WTC11 (cell line): ENCODE results near the gene RRP36. TPM values are rescaled to one million over a fixed set of nuclear protein-coding genes. Genes with fewer than 3 reads are reported as not detected.

Source experiments
- ATAC-seq: fragments of 200-7000 bp; cut with Tn5 transposase; 2 replicates; pipeline ENCODE4 v1.10.0; 2021; ENCODE audit warnings: mild to moderate bottlenecking, moderate library complexity
- CTCF ChIA-PET: fragments of 300-600 bp; sonication (Branson Sonifier 250); formaldehyde crosslinking; loops from one replicate; lab custom pipeline; 2021; ENCODE audit warnings: antibody characterized with exemption; lab: Charles Lee
- POLR2A ChIA-PET: fragments of 350-600 bp; sonication (Branson Sonifier 250); formaldehyde crosslinking; loops from one replicate; lab custom pipeline; 2021; ENCODE audit warnings: antibody characterized with exemption; lab: Charles Lee
- DNase-seq: peaks from one replicate; pipeline ENCODE4 v3.0.0; 2021; ENCODE audit warnings: low spot score
- H3K27ac Mint-ChIP-seq: 2 replicates; pipeline ENCODE4 v1.8.0; 2021; ENCODE audit warnings: mixed read lengths
- H3K27me3 Mint-ChIP-seq: 2 replicates; pipeline ENCODE4 v1.8.0; 2021; ENCODE audit warnings: low read depth, mild to moderate bottlenecking, moderate library complexity, mixed read lengths
- H3K36me3 Mint-ChIP-seq: 2 replicates; pipeline ENCODE4 v1.8.0; 2021; ENCODE audit warnings: mixed read lengths
- H3K4me1 Mint-ChIP-seq: 2 replicates; pipeline ENCODE4 v1.8.0; 2022; ENCODE audit warnings: mixed read lengths
- H3K4me3 Mint-ChIP-seq: 2 replicates; pipeline ENCODE4 v1.8.0; 2021; ENCODE audit warnings: mild to moderate bottlenecking, moderate library complexity, mixed read lengths
- H3K9me3 Mint-ChIP-seq: 2 replicates; pipeline ENCODE4 v1.8.0; 2021; ENCODE audit warnings: mixed read lengths
- CBFB ChIP-seq: sonication (generic); formaldehyde crosslinking; IDR thresholded peaks from 2 replicates; pipeline ENCODE4 v1.8.1; 2022; ENCODE audit warnings: mild to moderate bottlenecking, low read depth, missing genetic modification reagents
- FOXJ3 ChIP-seq: sonication (generic); formaldehyde crosslinking; IDR thresholded peaks from 2 replicates; pipeline ENCODE4 v1.9.0; 2021; ENCODE audit warnings: missing genetic modification reagents, mild to moderate bottlenecking, borderline replicate concordance
- GTF2I ChIP-seq: fragments of 250-450 bp; sonication (Bioruptor Pico); conservative IDR thresholded peaks from 2 replicates; pipeline ENCODE4 v1.4.0; 2021; ENCODE audit warnings: mild to moderate bottlenecking
- IRF2 ChIP-seq: sonication (generic); formaldehyde crosslinking; IDR thresholded peaks from 2 replicates; pipeline ENCODE4 v1.8.0; 2022; ENCODE audit warnings: low read depth, missing genetic modification reagents, borderline replicate concordance
- JUN ChIP-seq: sonication (generic); formaldehyde crosslinking; IDR thresholded peaks from 2 replicates; pipeline ENCODE4 v1.8.0; 2023; ENCODE audit warnings: mild to moderate bottlenecking, missing genetic modification reagents
- NFYB ChIP-seq: sonication (generic); formaldehyde crosslinking; conservative IDR thresholded peaks from 2 replicates; pipeline ENCODE4 v1.8.0; 2022; ENCODE audit warnings: low read depth, missing genetic modification reagents
- NR1H2 ChIP-seq: sonication (generic); formaldehyde crosslinking; IDR thresholded peaks from 2 replicates; pipeline ENCODE4 v1.9.0; 2021; ENCODE audit warnings: mild to moderate bottlenecking, moderate library complexity, missing genetic modification reagents
- SMAD3 ChIP-seq: sonication (generic); formaldehyde crosslinking; IDR thresholded peaks from 2 replicates; pipeline ENCODE4 v1.8.0; 2022; ENCODE audit warnings: missing genetic modification reagents, mild to moderate bottlenecking, borderline replicate concordance
- SOX15 ChIP-seq: fragments of 250-450 bp; sonication (Bioruptor Pico); IDR thresholded peaks from 2 replicates; pipeline ENCODE4 v1.9.0; 2021; ENCODE audit warnings: mild to moderate bottlenecking
- ZBTB21 ChIP-seq: sonication (generic); formaldehyde crosslinking; IDR thresholded peaks from 2 replicates; pipeline ENCODE4 v1.8.1; 2023; ENCODE audit warnings: mild to moderate bottlenecking, missing genetic modification reagents, borderline replicate concordance
- ZNF263 ChIP-seq: sonication (generic); formaldehyde crosslinking; IDR thresholded peaks from 2 replicates; pipeline ENCODE4 v1.8.1; 2022; ENCODE audit warnings: low read depth, mild to moderate bottlenecking, moderate library complexity, missing genetic modification reagents
- ZNF423 ChIP-seq: fragments of 250-450 bp; sonication (Bioruptor Pico); IDR thresholded peaks from 2 replicates; pipeline ENCODE4 v2.1.2; 2022; ENCODE audit warnings: mild to moderate bottlenecking, moderate library complexity
- ZNF671 ChIP-seq: fragments of 250-450 bp; sonication (Bioruptor Pico); IDR thresholded peaks from 2 replicates; pipeline ENCODE4 v1.8.0; 2021; ENCODE audit warnings: mild to moderate bottlenecking
- total RNA-seq: library from RNA; stranded (reverse); gene quantifications from 3 replicates; pipeline ENCODE4 v1.2.3, GENCODE V29; 2021
- TF ChIP-seq, protein P1 (sequence below): fragments of 250-450 bp; sonication (Bioruptor Pico); IDR thresholded peaks from 2 replicates; pipeline ENCODE4 v1.9.0; 2021; ENCODE audit warnings: moderate library complexity, mild to moderate bottlenecking, inconsistent platforms, borderline replicate concordance
- TF ChIP-seq, protein P2 (sequence below): sonication (generic); formaldehyde crosslinking; IDR thresholded peaks from 2 replicates; pipeline ENCODE4 v1.8.1; 2023; ENCODE audit warnings: mild to moderate bottlenecking, missing genetic modification reagents, borderline replicate concordance
- TF ChIP-seq, protein P3 (sequence below): sonication (generic); formaldehyde crosslinking; IDR thresholded peaks from 2 replicates; pipeline ENCODE4 v1.8.1; 2022; ENCODE audit warnings: missing genetic modification reagents, borderline replicate concordance
- TF ChIP-seq, protein P4 (sequence below): sonication (generic); formaldehyde crosslinking; IDR thresholded peaks from 2 replicates; pipeline ENCODE4 v1.8.1; 2023; ENCODE audit warnings: mild to moderate bottlenecking, missing genetic modification reagents
- TF ChIP-seq, protein P5 (sequence below): fragments of 250-450 bp; sonication (Bioruptor Pico); IDR thresholded peaks from 2 replicates; pipeline ENCODE4 v1.8.0; 2021; ENCODE audit warnings: mild to moderate bottlenecking
- TF ChIP-seq, protein P6 (sequence below): sonication (generic); formaldehyde crosslinking; IDR thresholded peaks from 2 replicates; pipeline ENCODE4 v1.8.0; 2023; ENCODE audit warnings: missing genetic modification reagents
- TF ChIP-seq, protein P7 (sequence below): sonication (generic); formaldehyde crosslinking; IDR thresholded peaks from 2 replicates; pipeline ENCODE4 v1.8.0; 2022; ENCODE audit warnings: mild to moderate bottlenecking, missing genetic modification reagents

Gene RRP36
- total RNA-seq, 1 experiment from 2014 or later = 81.0 TPM

DNA sequence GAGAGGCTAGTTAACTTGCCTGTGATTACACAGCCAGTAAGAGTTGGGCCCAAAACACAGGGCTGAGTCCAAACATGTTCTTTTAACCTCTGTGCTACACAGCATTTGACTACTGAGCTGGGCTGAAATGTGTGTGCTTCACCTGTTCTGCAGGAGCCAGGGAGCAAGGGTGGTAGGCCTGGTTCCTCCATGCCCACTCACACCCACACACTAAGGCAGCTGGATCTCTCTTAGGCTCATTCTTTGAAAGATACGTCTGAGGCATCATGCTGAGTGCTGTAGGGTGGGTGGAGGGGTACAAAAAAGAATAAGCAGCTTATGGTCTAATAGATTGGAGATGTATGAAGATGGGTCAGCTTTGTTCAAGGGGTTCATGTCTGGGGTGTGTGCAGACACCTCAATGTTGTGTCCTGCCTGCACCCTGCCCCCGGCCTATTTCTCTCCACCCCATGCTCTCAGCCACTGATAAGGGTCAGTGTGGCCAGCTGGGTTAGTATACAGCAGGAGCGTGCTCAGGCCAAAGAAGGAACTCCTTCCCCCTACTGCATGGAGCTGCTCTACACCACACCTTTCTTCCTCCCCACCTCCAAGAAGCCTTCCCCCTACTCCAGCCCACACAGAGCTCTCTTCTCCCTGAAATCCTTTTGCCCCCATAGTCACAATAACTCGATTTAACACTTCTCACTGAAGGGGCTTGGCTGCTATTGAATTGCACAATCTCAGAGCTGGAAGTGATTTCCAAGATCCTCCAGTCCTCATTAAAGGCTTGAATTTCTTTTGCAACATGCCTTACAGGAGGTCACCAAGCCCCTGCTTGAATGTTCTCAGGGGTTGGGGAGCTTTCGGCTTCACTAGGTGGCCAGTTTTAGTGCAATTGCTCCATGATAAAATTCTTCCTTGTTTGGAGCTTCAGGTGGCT, 33.6 kb upstream of the RRP36 start (continued):
- TF ChIP-seq, protein P1, sequence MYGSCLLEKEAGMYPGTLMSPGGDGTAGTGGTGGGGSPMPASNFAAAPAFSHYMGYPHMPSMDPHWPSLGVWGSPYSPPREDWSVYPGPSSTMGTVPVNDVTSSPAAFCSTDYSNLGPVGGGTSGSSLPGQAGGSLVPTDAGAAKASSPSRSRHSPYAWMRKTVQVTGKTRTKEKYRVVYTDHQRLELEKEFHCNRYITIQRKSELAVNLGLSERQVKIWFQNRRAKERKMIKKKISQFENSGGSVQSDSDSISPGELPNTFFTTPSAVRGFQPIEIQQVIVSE (CRISPR knock-in tag) = no peak
- TF ChIP-seq, protein P2, sequence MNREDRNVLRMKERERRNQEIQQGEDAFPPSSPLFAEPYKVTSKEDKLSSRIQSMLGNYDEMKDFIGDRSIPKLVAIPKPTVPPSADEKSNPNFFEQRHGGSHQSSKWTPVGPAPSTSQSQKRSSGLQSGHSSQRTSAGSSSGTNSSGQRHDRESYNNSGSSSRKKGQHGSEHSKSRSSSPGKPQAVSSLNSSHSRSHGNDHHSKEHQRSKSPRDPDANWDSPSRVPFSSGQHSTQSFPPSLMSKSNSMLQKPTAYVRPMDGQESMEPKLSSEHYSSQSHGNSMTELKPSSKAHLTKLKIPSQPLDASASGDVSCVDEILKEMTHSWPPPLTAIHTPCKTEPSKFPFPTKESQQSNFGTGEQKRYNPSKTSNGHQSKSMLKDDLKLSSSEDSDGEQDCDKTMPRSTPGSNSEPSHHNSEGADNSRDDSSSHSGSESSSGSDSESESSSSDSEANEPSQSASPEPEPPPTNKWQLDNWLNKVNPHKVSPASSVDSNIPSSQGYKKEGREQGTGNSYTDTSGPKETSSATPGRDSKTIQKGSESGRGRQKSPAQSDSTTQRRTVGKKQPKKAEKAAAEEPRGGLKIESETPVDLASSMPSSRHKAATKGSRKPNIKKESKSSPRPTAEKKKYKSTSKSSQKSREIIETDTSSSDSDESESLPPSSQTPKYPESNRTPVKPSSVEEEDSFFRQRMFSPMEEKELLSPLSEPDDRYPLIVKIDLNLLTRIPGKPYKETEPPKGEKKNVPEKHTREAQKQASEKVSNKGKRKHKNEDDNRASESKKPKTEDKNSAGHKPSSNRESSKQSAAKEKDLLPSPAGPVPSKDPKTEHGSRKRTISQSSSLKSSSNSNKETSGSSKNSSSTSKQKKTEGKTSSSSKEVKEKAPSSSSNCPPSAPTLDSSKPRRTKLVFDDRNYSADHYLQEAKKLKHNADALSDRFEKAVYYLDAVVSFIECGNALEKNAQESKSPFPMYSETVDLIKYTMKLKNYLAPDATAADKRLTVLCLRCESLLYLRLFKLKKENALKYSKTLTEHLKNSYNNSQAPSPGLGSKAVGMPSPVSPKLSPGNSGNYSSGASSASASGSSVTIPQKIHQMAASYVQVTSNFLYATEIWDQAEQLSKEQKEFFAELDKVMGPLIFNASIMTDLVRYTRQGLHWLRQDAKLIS = no peak

DNA sequence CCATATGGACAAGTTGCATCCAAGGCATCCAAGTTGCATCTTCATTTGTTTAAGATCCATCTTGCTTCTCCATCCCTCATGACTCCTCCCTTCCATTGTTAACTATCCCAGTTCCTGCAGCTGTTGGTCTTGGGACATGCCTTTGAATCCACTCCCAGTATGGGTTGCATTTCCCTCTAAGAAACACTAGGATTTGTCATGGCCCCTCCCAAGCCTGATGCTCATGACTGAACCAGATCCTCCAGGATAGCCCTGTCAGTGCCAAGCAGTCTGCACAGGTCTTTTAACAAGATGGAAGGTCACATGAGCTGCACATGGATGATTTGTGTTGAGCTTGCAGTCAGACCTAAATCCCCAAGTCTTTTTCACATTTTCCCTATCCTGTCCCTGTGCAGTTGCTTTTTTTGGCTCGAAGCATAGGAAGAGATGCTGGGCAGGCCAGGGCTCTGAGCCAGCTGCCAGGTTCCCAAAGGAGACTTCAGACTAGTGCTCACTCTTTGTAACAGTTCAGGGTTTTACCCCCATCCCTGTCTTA, 32.9 kb upstream of the RRP36 start:
- Mint-ChIP-seq H3K27me3 (no peaks in the 10 kb centered on the region), H3K4me1 (peaks cover 19% of the 10 kb centered on the region), H3K36me3 (peaks cover 20% of the 10 kb centered on the region), H3K4me3 (no peak overlapping the region), H3K9me3 (no peaks in the 10 kb centered on the region), H3K27ac (no peak overlapping the region)
- CTCF ChIA-PET = no interaction called here
- ATAC-seq (no peak), DNase-seq (no peak)
- POLR2A ChIA-PET = interaction anchor here (1.0 kb wide), 1 partner anchor 59 kb away, joined by 3 read pairs; the partner anchor contains the start of gene CNPY3
- TF ChIP-seq NFYB (CRISPR knock-in tag) = no peak
- no peak for TF ChIP-seq ZNF423
- no peak for TF ChIP-seq ZNF263 (CRISPR knock-in tag)
- TF ChIP-seq, protein P3, sequence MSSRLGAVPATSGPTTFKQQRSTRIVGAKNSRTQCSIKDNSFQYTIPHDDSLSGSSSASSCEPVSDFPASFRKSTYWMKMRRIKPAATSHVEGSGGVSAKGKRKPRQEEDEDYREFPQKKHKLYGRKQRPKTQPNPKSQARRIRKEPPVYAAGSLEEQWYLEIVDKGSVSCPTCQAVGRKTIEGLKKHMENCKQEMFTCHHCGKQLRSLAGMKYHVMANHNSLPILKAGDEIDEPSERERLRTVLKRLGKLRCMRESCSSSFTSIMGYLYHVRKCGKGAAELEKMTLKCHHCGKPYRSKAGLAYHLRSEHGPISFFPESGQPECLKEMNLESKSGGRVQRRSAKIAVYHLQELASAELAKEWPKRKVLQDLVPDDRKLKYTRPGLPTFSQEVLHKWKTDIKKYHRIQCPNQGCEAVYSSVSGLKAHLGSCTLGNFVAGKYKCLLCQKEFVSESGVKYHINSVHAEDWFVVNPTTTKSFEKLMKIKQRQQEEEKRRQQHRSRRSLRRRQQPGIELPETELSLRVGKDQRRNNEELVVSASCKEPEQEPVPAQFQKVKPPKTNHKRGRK = no peak
- no peak for TF ChIP-seq FOXJ3
- no peak for TF ChIP-seq ZBTB21 (CRISPR knock-in tag)
- TF ChIP-seq IRF2 (CRISPR knock-in tag) = no peak
- TF ChIP-seq, protein P1 (CRISPR knock-in tag) = no peak
- no peak for TF ChIP-seq JUN
- no peak for TF ChIP-seq SMAD3 (CRISPR knock-in tag)
- TF ChIP-seq NR1H2 (CRISPR knock-in tag) = no peak
- TF ChIP-seq, protein P4, sequence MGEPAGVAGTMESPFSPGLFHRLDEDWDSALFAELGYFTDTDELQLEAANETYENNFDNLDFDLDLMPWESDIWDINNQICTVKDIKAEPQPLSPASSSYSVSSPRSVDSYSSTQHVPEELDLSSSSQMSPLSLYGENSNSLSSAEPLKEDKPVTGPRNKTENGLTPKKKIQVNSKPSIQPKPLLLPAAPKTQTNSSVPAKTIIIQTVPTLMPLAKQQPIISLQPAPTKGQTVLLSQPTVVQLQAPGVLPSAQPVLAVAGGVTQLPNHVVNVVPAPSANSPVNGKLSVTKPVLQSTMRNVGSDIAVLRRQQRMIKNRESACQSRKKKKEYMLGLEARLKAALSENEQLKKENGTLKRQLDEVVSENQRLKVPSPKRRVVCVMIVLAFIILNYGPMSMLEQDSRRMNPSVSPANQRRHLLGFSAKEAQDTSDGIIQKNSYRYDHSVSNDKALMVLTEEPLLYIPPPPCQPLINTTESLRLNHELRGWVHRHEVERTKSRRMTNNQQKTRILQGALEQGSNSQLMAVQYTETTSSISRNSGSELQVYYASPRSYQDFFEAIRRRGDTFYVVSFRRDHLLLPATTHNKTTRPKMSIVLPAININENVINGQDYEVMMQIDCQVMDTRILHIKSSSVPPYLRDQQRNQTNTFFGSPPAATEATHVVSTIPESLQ = no peak
- TF ChIP-seq GTF2I (CRISPR knock-in tag) = no peak
- no peak for TF ChIP-seq CBFB (CRISPR knock-in tag)
- TF ChIP-seq, protein P5, sequence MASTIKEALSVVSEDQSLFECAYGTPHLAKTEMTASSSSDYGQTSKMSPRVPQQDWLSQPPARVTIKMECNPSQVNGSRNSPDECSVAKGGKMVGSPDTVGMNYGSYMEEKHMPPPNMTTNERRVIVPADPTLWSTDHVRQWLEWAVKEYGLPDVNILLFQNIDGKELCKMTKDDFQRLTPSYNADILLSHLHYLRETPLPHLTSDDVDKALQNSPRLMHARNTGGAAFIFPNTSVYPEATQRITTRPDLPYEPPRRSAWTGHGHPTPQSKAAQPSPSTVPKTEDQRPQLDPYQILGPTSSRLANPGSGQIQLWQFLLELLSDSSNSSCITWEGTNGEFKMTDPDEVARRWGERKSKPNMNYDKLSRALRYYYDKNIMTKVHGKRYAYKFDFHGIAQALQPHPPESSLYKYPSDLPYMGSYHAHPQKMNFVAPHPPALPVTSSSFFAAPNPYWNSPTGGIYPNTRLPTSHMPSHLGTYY (CRISPR knock-in tag) = no peak
- TF ChIP-seq SOX15 (CRISPR knock-in tag) = no peak
- no peak for TF ChIP-seq ZNF671 (CRISPR knock-in tag)
- TF ChIP-seq, protein P6, sequence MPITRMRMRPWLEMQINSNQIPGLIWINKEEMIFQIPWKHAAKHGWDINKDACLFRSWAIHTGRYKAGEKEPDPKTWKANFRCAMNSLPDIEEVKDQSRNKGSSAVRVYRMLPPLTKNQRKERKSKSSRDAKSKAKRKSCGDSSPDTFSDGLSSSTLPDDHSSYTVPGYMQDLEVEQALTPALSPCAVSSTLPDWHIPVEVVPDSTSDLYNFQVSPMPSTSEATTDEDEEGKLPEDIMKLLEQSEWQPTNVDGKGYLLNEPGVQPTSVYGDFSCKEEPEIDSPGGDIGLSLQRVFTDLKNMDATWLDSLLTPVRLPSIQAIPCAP = no peak
- TF ChIP-seq, protein P7, sequence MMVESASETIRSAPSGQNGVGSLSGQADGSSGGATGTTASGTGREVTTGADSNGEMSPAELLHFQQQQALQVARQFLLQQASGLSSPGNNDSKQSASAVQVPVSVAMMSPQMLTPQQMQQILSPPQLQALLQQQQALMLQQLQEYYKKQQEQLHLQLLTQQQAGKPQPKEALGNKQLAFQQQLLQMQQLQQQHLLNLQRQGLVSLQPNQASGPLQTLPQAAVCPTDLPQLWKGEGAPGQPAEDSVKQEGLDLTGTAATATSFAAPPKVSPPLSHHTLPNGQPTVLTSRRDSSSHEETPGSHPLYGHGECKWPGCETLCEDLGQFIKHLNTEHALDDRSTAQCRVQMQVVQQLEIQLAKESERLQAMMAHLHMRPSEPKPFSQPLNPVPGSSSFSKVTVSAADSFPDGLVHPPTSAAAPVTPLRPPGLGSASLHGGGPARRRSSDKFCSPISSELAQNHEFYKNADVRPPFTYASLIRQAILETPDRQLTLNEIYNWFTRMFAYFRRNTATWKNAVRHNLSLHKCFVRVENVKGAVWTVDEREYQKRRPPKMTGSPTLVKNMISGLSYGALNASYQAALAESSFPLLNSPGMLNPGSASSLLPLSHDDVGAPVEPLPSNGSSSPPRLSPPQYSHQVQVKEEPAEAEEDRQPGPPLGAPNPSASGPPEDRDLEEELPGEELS (CRISPR knock-in tag) = no peak
